HEK293 (cell line): ENCODE results near the gene MGAT4D.

Source experiments
- CTCF ChIA-PET: fragments of 350-600 bp; formaldehyde crosslinking; extraction: SDS; loops from one replicate; lab custom pipeline; 2021; ENCODE audit warnings: antibody characterized with exemption; lab: Yijun Ruan, JAX
- POLR2A ChIA-PET: fragments of 300-600 bp; formaldehyde crosslinking; extraction: SDS; loops from one replicate; lab custom pipeline; 2020; ENCODE audit warnings: antibody characterized with exemption, inconsistent platforms; lab: Yijun Ruan, JAX
- H3K27ac ChIP-seq: fragments of 200-500 bp; sonication (Bioruptor generic); 2 replicates; pipeline ENCODE4 v1.5.1; 2014; ENCODE audit warnings: low read depth, low read length, control low read depth, inconsistent platforms; ENCODE audit errors: extremely low read depth
- H3K36me3 ChIP-seq, 2 experiments: fragments of 200-500 bp in 1 of 2; sonication (Bioruptor generic) in 1 of 2; 1 replicate in 1 of 2; 2 replicates in 1 of 2; pipeline ENCODE4 v1.5.1; 2014 to 2017; ENCODE audit warnings: inconsistent platforms in 2 of 2, low read length in 2 of 2; ENCODE audit not compliant: control insufficient read depth in 2 of 2, insufficient read depth in 1 of 2
- H3K4me1 ChIP-seq: fragments of 200-500 bp; sonication (Bioruptor generic); 2 replicates; pipeline ENCODE4 v1.5.1; 2014; ENCODE audit warnings: mild to moderate bottlenecking, low read length, inconsistent platforms; ENCODE audit not compliant: control insufficient read depth, insufficient read depth
- H3K4me3 ChIP-seq: 2 replicates; pipeline ENCODE4 v1.5.1; 2011; ENCODE audit warnings: low read depth, mild to moderate bottlenecking, control low read depth, low read length, moderate library complexity
- H3K9me3 ChIP-seq: fragments of 200-500 bp; sonication (Bioruptor generic); 2 replicates; pipeline ENCODE4 v1.5.1; 2014; ENCODE audit warnings: low read depth, low read length, inconsistent platforms; ENCODE audit not compliant: control insufficient read depth, insufficient read depth
- HOXA7 ChIP-seq: sonication (generic); formaldehyde crosslinking; IDR thresholded peaks from 2 replicates; pipeline ENCODE4 v1.8.1; 2022; ENCODE audit warnings: missing genetic modification reagents, borderline replicate concordance
- RBAK ChIP-seq: fragments of 450-650 bp; formaldehyde crosslinking; IDR thresholded peaks from 2 replicates; pipeline ENCODE4 v1.5.1; 2016; ENCODE audit warnings: missing biosample characterization, missing genetic modification characterization
- SCRT1 ChIP-seq: fragments of 450-650 bp; formaldehyde crosslinking; IDR thresholded peaks from 2 replicates; pipeline ENCODE4 v1.5.1; 2016; ENCODE audit warnings: missing biosample characterization, missing genetic modification characterization, borderline replicate concordance
- ZBTB8A ChIP-seq: fragments of 450-650 bp; formaldehyde crosslinking; IDR thresholded peaks from 2 replicates; pipeline ENCODE4 v1.5.1; 2016; ENCODE audit warnings: missing biosample characterization, missing genetic modification characterization
- ZNF114 ChIP-seq: fragments of 450-650 bp; formaldehyde crosslinking; IDR thresholded peaks from 2 replicates; pipeline ENCODE4 v1.5.0; 2017; ENCODE audit warnings: missing biosample characterization, missing genetic modification characterization
- ZNF138 ChIP-seq: fragments of 450-650 bp; formaldehyde crosslinking; IDR thresholded peaks from 2 replicates; pipeline ENCODE4 v1.5.1; 2016; ENCODE audit warnings: missing biosample characterization, missing genetic modification characterization, borderline replicate concordance
- ZNF155 ChIP-seq: fragments of 450-650 bp; formaldehyde crosslinking; IDR thresholded peaks from 2 replicates; pipeline ENCODE4 v1.5.1; 2016; ENCODE audit warnings: missing biosample characterization, missing genetic modification characterization
- ZNF18 ChIP-seq: fragments of 450-650 bp; formaldehyde crosslinking; IDR thresholded peaks from 2 replicates; pipeline ENCODE4 v1.5.1; 2016; ENCODE audit warnings: missing biosample characterization, missing genetic modification characterization
- ZNF19 ChIP-seq: fragments of 450-650 bp; formaldehyde crosslinking; IDR thresholded peaks from 2 replicates; pipeline ENCODE4; 2016; ENCODE audit warnings: missing biosample characterization, missing genetic modification characterization, low read depth
- ZNF747 ChIP-seq: fragments of 450-650 bp; formaldehyde crosslinking; IDR thresholded peaks from 2 replicates; pipeline ENCODE4 v1.5.1; 2016; ENCODE audit warnings: missing biosample characterization, missing genetic modification characterization
- ZNF830 ChIP-seq: fragments of 450-650 bp; IDR thresholded peaks from 2 replicates; pipeline ENCODE4 v1.5.0; 2018; ENCODE audit warnings: missing biosample characterization, missing genetic modification characterization, low read depth, mild to moderate bottlenecking, moderate library complexity
- ZNF837 ChIP-seq: fragments of 450-650 bp; formaldehyde crosslinking; IDR thresholded peaks from 2 replicates; pipeline ENCODE4 v1.5.1; 2016; ENCODE audit warnings: missing biosample characterization, missing genetic modification characterization
- TF ChIP-seq, protein P1 (sequence below): fragments of 450-650 bp; formaldehyde crosslinking; IDR thresholded peaks from 2 replicates; pipeline ENCODE4 v1.5.1; 2016; ENCODE audit warnings: missing biosample characterization, missing genetic modification characterization
- TF ChIP-seq, protein P2 (sequence below): fragments of 450-650 bp; formaldehyde crosslinking; IDR thresholded peaks from 2 replicates; pipeline ENCODE4 v1.5.1; 2017; ENCODE audit warnings: missing biosample characterization, missing genetic modification characterization

The MGAT4D gene

GRCh38 chr4:140400111-140400510, 98.0 kb downstream of the MGAT4D start (continued):
- TF ChIP-seq ZNF837 (tag by site-specific recombination): no peak

DNA sequence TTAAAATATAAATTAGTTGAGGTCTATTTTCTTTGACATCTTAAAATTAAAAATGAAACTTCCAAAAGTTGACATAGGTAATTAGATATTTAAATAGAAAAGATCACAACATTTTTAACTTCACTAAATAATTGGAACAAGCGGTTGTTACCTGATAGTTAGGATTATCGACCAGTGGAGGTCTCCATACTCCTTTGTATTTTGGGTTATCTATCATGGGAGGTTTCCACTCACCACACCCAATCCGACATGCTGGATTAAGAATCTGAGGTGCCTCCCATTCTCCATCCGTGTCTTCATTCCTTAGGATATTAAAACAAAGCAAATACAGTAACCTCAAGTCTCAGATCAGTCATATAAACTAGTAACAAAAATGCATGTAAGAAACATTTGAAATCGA, 102.4 kb downstream of the MGAT4D start:
- Histone ChIP-seq H3K4me3 (no peak overlapping the region), H3K9me3 (no peaks in the 10 kb centered on the region), H3K27ac (no peak overlapping the region), H3K4me1 (no peaks in the 10 kb centered on the region)
- ChIA-PET POLR2A (no interaction called here), CTCF (interaction anchor here (0.6 kb wide), 1 partner anchor 138 kb away, joined by 3 read pairs; no protein-coding TSS in a partner anchor)
- TF ChIP-seq ZBTB8A (tag by site-specific recombination): no peak
- no peak for TF ChIP-seq ZNF830 (tag by site-specific recombination)
- TF ChIP-seq ZNF114 (tag by site-specific recombination): no peak
- no peak for TF ChIP-seq HOXA7 (CRISPR knock-in tag)
- TF ChIP-seq ZNF747 (tag by site-specific recombination): no peak
- TF ChIP-seq RBAK (tag by site-specific recombination): no peak
- no peak for TF ChIP-seq SCRT1
- no peak for TF ChIP-seq ZNF18 (tag by site-specific recombination)
- TF ChIP-seq, protein P1, sequence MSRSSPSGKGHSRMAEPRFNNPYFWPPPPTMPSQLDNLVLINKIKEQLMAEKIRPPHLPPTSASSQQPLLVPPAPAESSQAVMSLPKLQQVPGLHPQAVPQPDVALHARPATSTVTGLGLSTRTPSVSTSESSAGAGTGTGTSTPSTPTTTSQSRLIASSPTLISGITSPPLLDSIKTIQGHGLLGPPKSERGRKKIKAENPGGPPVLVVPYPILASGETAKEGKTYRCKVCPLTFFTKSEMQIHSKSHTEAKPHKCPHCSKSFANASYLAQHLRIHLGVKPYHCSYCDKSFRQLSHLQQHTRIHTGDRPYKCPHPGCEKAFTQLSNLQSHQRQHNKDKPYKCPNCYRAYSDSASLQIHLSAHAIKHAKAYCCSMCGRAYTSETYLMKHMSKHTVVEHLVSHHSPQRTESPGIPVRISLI (tag by site-specific recombination): no peak
- no peak for TF ChIP-seq ZNF155 (tag by site-specific recombination)
- TF ChIP-seq ZNF138 (tag by site-specific recombination): no peak
- no peak for TF ChIP-seq ZNF19 (tag by site-specific recombination)
- TF ChIP-seq, protein P2, sequence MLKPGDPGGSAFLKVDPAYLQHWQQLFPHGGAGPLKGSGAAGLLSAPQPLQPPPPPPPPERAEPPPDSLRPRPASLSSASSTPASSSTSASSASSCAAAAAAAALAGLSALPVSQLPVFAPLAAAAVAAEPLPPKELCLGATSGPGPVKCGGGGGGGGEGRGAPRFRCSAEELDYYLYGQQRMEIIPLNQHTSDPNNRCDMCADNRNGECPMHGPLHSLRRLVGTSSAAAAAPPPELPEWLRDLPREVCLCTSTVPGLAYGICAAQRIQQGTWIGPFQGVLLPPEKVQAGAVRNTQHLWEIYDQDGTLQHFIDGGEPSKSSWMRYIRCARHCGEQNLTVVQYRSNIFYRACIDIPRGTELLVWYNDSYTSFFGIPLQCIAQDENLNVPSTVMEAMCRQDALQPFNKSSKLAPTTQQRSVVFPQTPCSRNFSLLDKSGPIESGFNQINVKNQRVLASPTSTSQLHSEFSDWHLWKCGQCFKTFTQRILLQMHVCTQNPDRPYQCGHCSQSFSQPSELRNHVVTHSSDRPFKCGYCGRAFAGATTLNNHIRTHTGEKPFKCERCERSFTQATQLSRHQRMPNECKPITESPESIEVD (tag by site-specific recombination): no peak
- TF ChIP-seq, all 188 proteins: peak for 0
- 0 out of 3 replicates have a peak, but pooled peaks cover 0 to 3% of the 10 kb centered on the region in 2 experiments for H3K36me3 ChIP-seq
